Activated CD4-positive, alpha-beta memory T cell treated with anti-CD3 and anti-CD28 coated beads for 36 hours (primary cell): Measurements from ENCODE around the gene SPTA1. TPM values are rescaled to one million over a fixed set of nuclear protein-coding genes. Genes with fewer than 3 reads are reported as not detected.

ENCODE experiments used
- CTCF ChIA-PET: fragments of 350-600 bp; sonication (Branson Sonifier 250); formaldehyde crosslinking; loops from one replicate; lab custom pipeline; 2021; ENCODE audit warnings: antibody characterized with exemption, inconsistent platforms; lab: Charles Lee
- POLR2A ChIA-PET: fragments of 350-600 bp; sonication (Branson Sonifier 250); formaldehyde crosslinking; loops from one replicate; lab custom pipeline; 2021; ENCODE audit warnings: antibody characterized with exemption; lab: Charles Lee
- DNase-seq: peaks from one replicate; pipeline ENCODE4 v3.0.0-alpha.2; 2020
- H3K27ac Mint-ChIP-seq: one replicate; pipeline ENCODE4 v1.8.0; 2021; ENCODE audit warnings: mixed read lengths
- H3K27me3 Mint-ChIP-seq: one replicate; pipeline ENCODE4 v1.8.0; 2021; ENCODE audit warnings: mixed read lengths
- H3K36me3 Mint-ChIP-seq: one replicate; pipeline ENCODE4 v1.8.0; 2021; ENCODE audit warnings: mixed read lengths
- H3K4me1 Mint-ChIP-seq: one replicate; pipeline ENCODE4 v1.8.0; 2021; ENCODE audit warnings: low read depth, mixed read lengths
- H3K4me3 Mint-ChIP-seq: one replicate; pipeline ENCODE4 v1.8.0; 2021; ENCODE audit warnings: mild to moderate bottlenecking, mixed read lengths
- H3K9me3 Mint-ChIP-seq: one replicate; pipeline ENCODE4 v1.8.0; 2021; ENCODE audit warnings: mixed read lengths
- intact Hi-C: fragments of 100-400 bp; cut with micrococcal nuclease; formaldehyde crosslinking; loops from one replicate; pipeline ENCODE4 v1.15.1; 2023
- total RNA-seq, 2 experiments: library from RNA; stranded (reverse); gene quantifications; one replicate each; pipeline ENCODE4 v1.2.3, GENCODE V29; 2021

SPTA1 gene
- total RNA-seq, 2 experiments from 2014 or later = 0.10 TPM; not detected in 1

GRCh38 chr1:158679289-158679688 lies 7.2 kb downstream of the SPTA1 start:
- intact Hi-C loops = no loop called here
- no peak overlapping the region for H3K27ac Mint-ChIP-seq
- CTCF ChIA-PET = no interaction called here

GRCh38 chr1:158675563-158676323 lies 10.8 kb downstream of the SPTA1 start:
- Mint-ChIP-seq H3K27me3 (peaks cover 10% of the 10 kb centered on the region), H3K4me1 (no peaks in the 10 kb centered on the region), H3K4me3 (no peak overlapping the region), H3K36me3 (no peaks in the 10 kb centered on the region), H3K9me3 (no peaks in the 10 kb centered on the region), H3K27ac (no peak overlapping the region)
- intact Hi-C loops = no loop called here
- no peak for DNase-seq
- ChIA-PET CTCF (no interaction called here), POLR2A (no interaction called here)

More at GRCh38 chr1:158679289-158679688, 7.2 kb downstream of the SPTA1 start:
- Mint-ChIP-seq H3K4me1 (no peaks in the 10 kb centered on the region), H3K36me3 (no peaks in the 10 kb centered on the region), H3K9me3 (no peaks in the 10 kb centered on the region), H3K4me3 (no peak overlapping the region), H3K27me3 (peaks cover 14% of the 10 kb centered on the region)
- POLR2A ChIA-PET = no interaction called here
- no peak for DNase-seq

- no peak for DNase-seq
- ChIA-PET CTCF (no interaction called here), POLR2A (no interaction called here)
- intact Hi-C loops = no loop called here
- H3K4me1 Mint-ChIP-seq = no peaks in the 10 kb centered on the region
- H3K36me3 Mint-ChIP-seq = no peaks in the 10 kb centered on the region
- H3K9me3 Mint-ChIP-seq = no peaks in the 10 kb centered on the region
- H3K27me3 Mint-ChIP-seq = peaks cover 10% of the 10 kb centered on the region
- H3K27ac Mint-ChIP-seq = no peak overlapping the region
- H3K4me3 Mint-ChIP-seq = no peak overlapping the region
These were observed 12.2 kb downstream of the SPTA1 start for GRCh38 chr1:158674302-158674701.

GRCh38 chr1:158666037-158666436 lies 20.5 kb downstream of the SPTA1 start:
- H3K27me3 Mint-ChIP-seq = peaks cover 6% of the 10 kb centered on the region
- POLR2A ChIA-PET = no interaction called here
- H3K36me3 Mint-ChIP-seq = no peaks in the 10 kb centered on the region
- no peak overlapping the region for H3K4me3 Mint-ChIP-seq
- no peak overlapping the region for H3K27ac Mint-ChIP-seq
- no peaks in the 10 kb centered on the region for H3K9me3 Mint-ChIP-seq
- intact Hi-C loops = no loop called here
- CTCF ChIA-PET = no interaction called here
- no peak for DNase-seq
- no peaks in the 10 kb centered on the region for H3K4me1 Mint-ChIP-seq

- peak; percentile 8 for DNase-seq
- ChIA-PET CTCF (no interaction called here), POLR2A (no interaction called here)
- peaks cover 8% of the 10 kb centered on the region for H3K4me1 Mint-ChIP-seq
- H3K9me3 Mint-ChIP-seq = peaks cover 4% of the 10 kb centered on the region
- intact Hi-C loops = no loop called here
- no peak overlapping the region for H3K27ac Mint-ChIP-seq
- H3K36me3 Mint-ChIP-seq = no peaks in the 10 kb centered on the region
- H3K27me3 Mint-ChIP-seq = no peaks in the 10 kb centered on the region
- H3K4me3 Mint-ChIP-seq = no peak overlapping the region
These were observed 31.9 kb downstream of the SPTA1 start for GRCh38 chr1:158654571-158654970.

GRCh38 chr1:158654086-158654485 lies 32.4 kb downstream of the SPTA1 start:
- CTCF ChIA-PET = no interaction called here
- Mint-ChIP-seq H3K9me3 (peaks cover 4% of the 10 kb centered on the region), H3K27ac (no peak overlapping the region), H3K27me3 (no peaks in the 10 kb centered on the region), H3K36me3 (no peaks in the 10 kb centered on the region), H3K4me1 (peaks cover 8% of the 10 kb centered on the region), H3K4me3 (no peak overlapping the region)
- no peak for DNase-seq
- POLR2A ChIA-PET = no interaction called here
- intact Hi-C loops = no loop called here

- intact Hi-C loops = no loop called here
- ChIA-PET POLR2A (no interaction called here), CTCF (no interaction called here)
- Mint-ChIP-seq H3K9me3 (no peaks in the 10 kb centered on the region), H3K4me3 (no peak overlapping the region), H3K36me3 (no peaks in the 10 kb centered on the region), H3K27ac (no peak overlapping the region), H3K4me1 (peaks cover 8% of the 10 kb centered on the region), H3K27me3 (no peaks in the 10 kb centered on the region)
- no peak for DNase-seq
These were observed 33.7 kb downstream of the SPTA1 start for GRCh38 chr1:158652721-158653334.

GRCh38 chr1:158649052-158649451 lies 37.5 kb downstream of the SPTA1 start:
- no peaks in the 10 kb centered on the region for H3K36me3 Mint-ChIP-seq
- H3K9me3 Mint-ChIP-seq = no peaks in the 10 kb centered on the region
- intact Hi-C loops = loop anchor here (10.0 kb wide), 1 partner anchor 346 kb away; no protein-coding TSS in a partner anchor
- no peak overlapping the region for H3K27ac Mint-ChIP-seq
- no peak for DNase-seq
- ChIA-PET POLR2A (no interaction called here), CTCF (no interaction called here)
- peaks cover 18% of the 10 kb centered on the region for H3K4me1 Mint-ChIP-seq
- H3K4me3 Mint-ChIP-seq = no peak overlapping the region
- no peaks in the 10 kb centered on the region for H3K27me3 Mint-ChIP-seq

GRCh38 chr1:158646465-158646864 lies 40.0 kb downstream of the SPTA1 start:
- Mint-ChIP-seq H3K4me3 (no peak overlapping the region), H3K9me3 (no peaks in the 10 kb centered on the region), H3K27me3 (no peaks in the 10 kb centered on the region), H3K4me1 (peaks cover 14% of the 10 kb centered on the region), H3K36me3 (no peaks in the 10 kb centered on the region), H3K27ac (no peak overlapping the region)
- intact Hi-C loops = loop anchor here (10.0 kb wide), 1 partner anchor 348 kb away; no protein-coding TSS in a partner anchor
- POLR2A ChIA-PET = no interaction called here
- no peak for DNase-seq
- CTCF ChIA-PET = interaction anchor here (0.6 kb wide), 1 partner anchor 316 kb away, joined by 3 read pairs; no protein-coding TSS in a partner anchor

- Mint-ChIP-seq H3K9me3 (no peaks in the 10 kb centered on the region), H3K27ac (no peak overlapping the region), H3K4me1 (peaks cover 14% of the 10 kb centered on the region), H3K27me3 (no peaks in the 10 kb centered on the region), H3K36me3 (no peaks in the 10 kb centered on the region), H3K4me3 (no peak overlapping the region)
- CTCF ChIA-PET = no interaction called here
- intact Hi-C loops = loop anchor here (10.0 kb wide), 1 partner anchor 350 kb away; no protein-coding TSS in a partner anchor
- POLR2A ChIA-PET = interaction anchor here (0.6 kb wide), 1 partner anchor 855 kb away, joined by 3 read pairs; no protein-coding TSS in a partner anchor
- no peak for DNase-seq
These were observed 42.1 kb downstream of the SPTA1 start for GRCh38 chr1:158644449-158644848.

GRCh38 chr1:158638904-158639303 lies 47.6 kb downstream of the SPTA1 start:
- intact Hi-C loops = no loop called here
- no peak for DNase-seq
- no peak overlapping the region for H3K4me3 Mint-ChIP-seq
- CTCF ChIA-PET = no interaction called here
- H3K4me1 Mint-ChIP-seq = no peaks in the 10 kb centered on the region
- H3K36me3 Mint-ChIP-seq = no peaks in the 10 kb centered on the region
- H3K9me3 Mint-ChIP-seq = no peaks in the 10 kb centered on the region
- POLR2A ChIA-PET = no interaction called here
- H3K27ac Mint-ChIP-seq = no peak overlapping the region
- H3K27me3 Mint-ChIP-seq = peaks cover 4% of the 10 kb centered on the region

- DNase-seq = no peak
- Mint-ChIP-seq H3K9me3 (no peaks in the 10 kb centered on the region), H3K27me3 (peaks cover 4% of the 10 kb centered on the region), H3K36me3 (no peaks in the 10 kb centered on the region), H3K4me3 (no peak overlapping the region), H3K27ac (no peak overlapping the region), H3K4me1 (no peaks in the 10 kb centered on the region)
- intact Hi-C loops = no loop called here
- POLR2A ChIA-PET = no interaction called here
- CTCF ChIA-PET = no interaction called here
These were observed 48.4 kb downstream of the SPTA1 start for GRCh38 chr1:158638146-158638545.
